Activated CD4-positive, alpha-beta T cell treated with anti-CD3 and anti-CD28 coated beads, Interleukin-2, amount 50 U/mL, for 48 hours (primary cell): ENCODE measurements around the gene FOXD1.
"Not testable (repeated sequence)": the region's sequence is repeated elsewhere in the genome, so short reads cannot be mapped to it uniquely, and the experiment has no call there.

ENCODE experiments used
- DNase-seq, 2 experiments: peaks; one replicate each; pipeline ENCODE4 v3.0.0-alpha.2; 2020

Gene FOXD1

GRCh38 chr5:73415171-73415570 lies 33.4 kb downstream of the FOXD1 start:
- no peak for DNase-seq

DNA sequence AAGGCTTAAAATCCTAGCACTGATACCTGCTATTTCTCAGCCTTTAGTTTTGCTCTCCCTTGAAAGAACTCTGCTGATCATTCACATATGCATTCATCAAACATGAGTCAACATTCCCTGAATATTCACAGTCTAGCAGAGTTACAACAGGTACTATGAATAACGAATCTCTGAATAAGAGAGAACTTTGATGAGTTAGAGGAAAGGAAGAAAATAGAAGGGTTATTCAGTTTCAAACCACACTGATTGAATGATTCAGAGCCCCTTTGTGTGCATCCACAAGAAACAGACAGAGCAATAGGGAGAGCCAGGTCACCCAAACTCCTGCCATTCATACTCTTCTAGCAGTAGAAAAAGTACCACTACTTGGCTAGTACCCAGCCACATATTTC lies 36.0 kb downstream of the FOXD1 start:
- no peak for DNase-seq

GRCh38 chr5:73411936-73412596 lies 36.5 kb downstream of the FOXD1 start:
- DNase-seq: no peak

GRCh38 chr5:73409927-73410326 lies 38.6 kb downstream of the FOXD1 start:
- not testable (repeated sequence) for DNase-seq

DNA sequence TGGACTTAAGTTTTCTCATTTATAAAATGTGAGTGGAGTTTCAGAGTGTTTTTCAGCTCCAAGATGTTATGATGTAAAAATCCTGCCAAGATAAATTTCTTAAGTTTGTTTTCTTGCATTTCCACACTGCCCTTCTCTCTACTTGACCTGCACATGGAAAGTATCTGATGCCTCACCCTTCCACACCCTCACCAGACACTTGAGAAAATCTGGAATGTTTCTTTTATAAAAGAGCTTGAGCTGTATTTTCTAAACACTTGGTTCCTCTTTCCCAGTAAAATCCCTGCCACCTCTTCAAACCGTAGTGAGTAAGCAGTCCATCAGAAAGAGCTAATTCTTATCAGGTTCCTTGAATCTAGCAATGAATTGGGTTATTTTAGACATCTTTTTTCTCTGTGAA lies 42.9 kb downstream of the FOXD1 start:
- no peak for DNase-seq

GRCh38 chr5:73399775-73400174 lies 48.8 kb downstream of the FOXD1 start:
- DNase-seq: no peak
